HepG2 (cell line): Measurements from ENCODE around the gene DDX39B. TPM values are rescaled to one million over a fixed set of nuclear protein-coding genes. Genes with fewer than 3 reads are reported as not detected.

Source experiments
- CEBPZ ChIP-seq: IDR thresholded peaks from 2 replicates; pipeline ENCODE4 v1.6.1; 2012; ENCODE audit warnings: low read length, improper control_type of control experiment
- NPAS2 ChIP-seq: sonication (generic); formaldehyde crosslinking; IDR thresholded peaks from 2 replicates; pipeline ENCODE4 v1.8.0; 2022; ENCODE audit warnings: mild to moderate bottlenecking, missing genetic modification reagents, borderline replicate concordance
- PAF1 ChIP-seq: IDR thresholded peaks from 2 replicates; pipeline ENCODE4 v1.6.1; 2016; ENCODE audit warnings: missing genetic modification reagents, missing compliant biosample characterization
- POLR2AphosphoS5 ChIP-seq: IDR thresholded peaks from 2 replicates; pipeline ENCODE4 v1.6.1; 2012; ENCODE audit warnings: low read depth, low read length
- PRPF4 ChIP-seq: fragments of 200-400 bp; formaldehyde crosslinking; IDR thresholded peaks from 2 replicates; pipeline ENCODE4 v1.6.1; 2016; ENCODE audit warnings: low read length, low read depth; ENCODE audit not compliant: poor library complexity, severe bottlenecking
- TOE1 ChIP-seq: sonication (generic); formaldehyde crosslinking; IDR thresholded peaks from 2 replicates; pipeline ENCODE4 v1.4.0; 2020; ENCODE audit warnings: mild to moderate bottlenecking, missing genetic modification reagents
- ZNF124 ChIP-seq: sonication (generic); formaldehyde crosslinking; IDR thresholded peaks from 2 replicates; pipeline ENCODE4 v1.4.0; 2020; ENCODE audit warnings: missing genetic modification reagents
- ZNF589 ChIP-seq: sonication (generic); formaldehyde crosslinking; conservative IDR thresholded peaks from 2 replicates; pipeline ENCODE4 v1.8.0; 2022; ENCODE audit warnings: mild to moderate bottlenecking, moderate library complexity, missing genetic modification reagents
- ZNF598 ChIP-seq: sonication (generic); formaldehyde crosslinking; IDR thresholded peaks from 2 replicates; pipeline ENCODE4 v1.5.1; 2020; ENCODE audit warnings: mild to moderate bottlenecking, missing genetic modification reagents, borderline replicate concordance
- ZNF7 ChIP-seq: IDR thresholded peaks from 2 replicates; pipeline ENCODE4 v1.6.1; 2016; ENCODE audit warnings: missing biosample characterization, missing genetic modification reagents
- ZNF770 ChIP-seq: sonication (generic); formaldehyde crosslinking; IDR thresholded peaks from 2 replicates; pipeline ENCODE4 v1.5.0; 2020; ENCODE audit warnings: mild to moderate bottlenecking, missing genetic modification reagents
- polyA plus RNA-seq, 8 experiments: library from polyadenylated mRNA; depleted of rRNA in 3 of 8; stranded (reverse) in 7 of 8; unstranded in 1 of 8; fragments of >200 nt; fragmentation: Illumina TruSeq in 4 of 8; extraction: Trizol in 4 of 8; gene quantifications; 2 replicates each; pipeline versions ENCODE4 v1.2.1 to v1.2.3, GENCODE V29; 2011 to 2016; ENCODE audit warnings: low read depth in 4 of 8, missing spikeins in 1 of 8, mixed read lengths in 1 of 8; ENCODE audit not compliant: insufficient read depth in 1 of 8
- total RNA-seq, 5 experiments: library from RNA; depleted of rRNA; stranded (reverse); fragments of >200 nt; fragmentation: Illumina TruSeq; extraction: Trizol; gene quantifications; 2 replicates each; pipeline ENCODE4 v1.2.3, GENCODE V29; 2016; ENCODE audit warnings: low read depth in 1 of 5
- TF ChIP-seq, protein P1 (sequence below): sonication (generic); formaldehyde crosslinking; IDR thresholded peaks from 2 replicates; pipeline ENCODE4 v1.4.0; 2020; ENCODE audit warnings: missing genetic modification reagents
- TF ChIP-seq, protein P2 (sequence below): sonication (generic); formaldehyde crosslinking; IDR thresholded peaks from 2 replicates; pipeline ENCODE4 v1.4.0; 2020; ENCODE audit warnings: missing genetic modification reagents, borderline replicate concordance

Gene DDX39B
- total and polyA plus RNA-seq, 2 of the 13 experiments (the other 11 are each of a cell fraction or from before 2014, with no cell fraction given): 570 to 678 TPM

- TF ChIP-seq ZNF770 (CRISPR knock-in tag) (0 out of 2 replicates have a peak, but pooled peaks have one; percentile 15), CEBPZ (no peak), PRPF4 (peak; percentile 59), PAF1 (CRISPR knock-in tag) (peak; percentile 70; the same call in 1 of the 2 replicates), ZNF589 (CRISPR knock-in tag) (peak; percentile 75), ZNF598 (CRISPR knock-in tag) (0 out of 2 replicates have a peak, but pooled peaks have one; percentile 53), ZNF124 (CRISPR knock-in tag) (0 out of 2 replicates have a peak, but pooled peaks have one; percentile 36), NPAS2 (peak; percentile 93; the same call in 1 of the 2 replicates), POLR2AphosphoS5 (peak; percentile 30), ZNF7 (CRISPR knock-in tag) (0 out of 2 replicates have a peak, but pooled peaks have one; percentile 19), TOE1 (no peak)
- TF ChIP-seq, protein P1, sequence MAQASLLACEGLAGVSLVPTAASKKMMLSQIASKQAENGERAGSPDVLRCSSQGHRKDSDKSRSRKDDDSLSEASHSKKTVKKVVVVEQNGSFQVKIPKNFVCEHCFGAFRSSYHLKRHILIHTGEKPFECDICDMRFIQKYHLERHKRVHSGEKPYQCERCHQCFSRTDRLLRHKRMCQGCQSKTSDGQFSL (CRISPR knock-in tag): 0 out of 2 replicates have a peak, but pooled peaks have one; percentile 10
- TF ChIP-seq, protein P2, sequence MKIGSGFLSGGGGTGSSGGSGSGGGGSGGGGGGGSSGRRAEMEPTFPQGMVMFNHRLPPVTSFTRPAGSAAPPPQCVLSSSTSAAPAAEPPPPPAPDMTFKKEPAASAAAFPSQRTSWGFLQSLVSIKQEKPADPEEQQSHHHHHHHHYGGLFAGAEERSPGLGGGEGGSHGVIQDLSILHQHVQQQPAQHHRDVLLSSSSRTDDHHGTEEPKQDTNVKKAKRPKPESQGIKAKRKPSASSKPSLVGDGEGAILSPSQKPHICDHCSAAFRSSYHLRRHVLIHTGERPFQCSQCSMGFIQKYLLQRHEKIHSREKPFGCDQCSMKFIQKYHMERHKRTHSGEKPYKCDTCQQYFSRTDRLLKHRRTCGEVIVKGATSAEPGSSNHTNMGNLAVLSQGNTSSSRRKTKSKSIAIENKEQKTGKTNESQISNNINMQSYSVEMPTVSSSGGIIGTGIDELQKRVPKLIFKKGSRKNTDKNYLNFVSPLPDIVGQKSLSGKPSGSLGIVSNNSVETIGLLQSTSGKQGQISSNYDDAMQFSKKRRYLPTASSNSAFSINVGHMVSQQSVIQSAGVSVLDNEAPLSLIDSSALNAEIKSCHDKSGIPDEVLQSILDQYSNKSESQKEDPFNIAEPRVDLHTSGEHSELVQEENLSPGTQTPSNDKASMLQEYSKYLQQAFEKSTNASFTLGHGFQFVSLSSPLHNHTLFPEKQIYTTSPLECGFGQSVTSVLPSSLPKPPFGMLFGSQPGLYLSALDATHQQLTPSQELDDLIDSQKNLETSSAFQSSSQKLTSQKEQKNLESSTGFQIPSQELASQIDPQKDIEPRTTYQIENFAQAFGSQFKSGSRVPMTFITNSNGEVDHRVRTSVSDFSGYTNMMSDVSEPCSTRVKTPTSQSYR: peak; percentile 94
Observed at GRCh38 chr6:31541059-31541657, 645 bp downstream of the DDX39B start (continued).
